ENCODE results near the gene ZNF428.

GRCh38 chr19:43639519-43640423 is 20.3 kb upstream of the ZNF428 start, which contains the start of gene CADM4:
- TF ChIP-seq CTCF (IDR thresholded peaks at IDR 0.05 in 8 of 11, conservative IDR thresholded peaks at IDR 0.05 in 3 of 11) = no peak
- no peak for TF ChIP-seq POLR2A (IDR thresholded peaks at IDR 0.05)

Measured in spleen (tissue), 7 donors.